GM19395 (cell line): ENCODE measurements around the gene PLPPR1.

Experiments
- ATAC-seq: cut with Tn5 transposase; IDR thresholded peaks from one replicate; pipeline ENCODE4 v1.9.1; 2021; ENCODE audit warnings: mild to moderate bottlenecking, moderate library complexity; ENCODE audit not compliant: unreplicated experiment

Gene PLPPR1

DNA sequence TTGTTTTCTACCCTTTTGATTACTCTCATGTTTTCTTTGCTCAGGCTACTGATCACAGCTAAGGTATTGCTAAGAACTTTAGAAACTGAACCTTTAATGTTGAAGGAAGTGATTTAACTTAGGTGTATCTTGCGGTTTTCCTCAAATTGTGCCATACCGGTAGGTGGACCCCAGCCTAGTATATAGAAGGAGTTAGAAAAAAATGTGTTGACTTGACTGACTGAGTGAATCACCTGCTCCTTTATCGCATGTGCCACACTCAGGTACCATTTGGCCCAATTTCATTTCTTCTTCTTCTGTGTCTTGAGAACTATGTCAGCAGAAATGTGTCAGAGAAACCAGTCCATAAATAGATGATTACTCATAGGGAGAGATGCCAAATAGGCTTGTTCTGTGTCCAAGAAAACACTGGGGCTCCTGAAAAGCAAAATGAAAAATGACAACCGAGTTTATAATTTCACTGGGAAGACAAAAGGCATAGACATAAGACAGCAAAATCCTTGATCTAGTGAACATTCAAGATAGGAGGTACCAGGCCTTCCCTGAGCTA is 19.4 kb downstream of the PLPPR1 start:
- no peak for ATAC-seq

DNA sequence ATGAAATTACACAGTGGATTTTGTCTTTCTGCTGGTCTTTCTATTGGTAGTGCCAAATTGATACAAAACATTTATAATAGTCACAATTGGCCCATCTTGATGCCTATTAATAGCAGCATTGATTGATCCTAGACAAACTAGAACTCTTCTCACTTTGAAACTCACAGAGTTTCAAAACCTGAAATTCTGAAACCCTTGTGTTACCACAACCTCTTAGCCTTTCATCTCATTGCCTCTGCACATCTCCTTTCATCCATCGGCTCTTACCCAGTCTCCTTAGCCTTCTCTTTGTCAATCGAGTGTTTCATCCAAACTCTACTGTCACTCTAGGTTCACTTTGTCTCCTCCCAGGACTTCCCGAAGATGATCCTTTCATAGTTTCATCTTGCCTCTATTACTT is 22.1 kb downstream of the PLPPR1 start:
- ATAC-seq, result no peak

DNA sequence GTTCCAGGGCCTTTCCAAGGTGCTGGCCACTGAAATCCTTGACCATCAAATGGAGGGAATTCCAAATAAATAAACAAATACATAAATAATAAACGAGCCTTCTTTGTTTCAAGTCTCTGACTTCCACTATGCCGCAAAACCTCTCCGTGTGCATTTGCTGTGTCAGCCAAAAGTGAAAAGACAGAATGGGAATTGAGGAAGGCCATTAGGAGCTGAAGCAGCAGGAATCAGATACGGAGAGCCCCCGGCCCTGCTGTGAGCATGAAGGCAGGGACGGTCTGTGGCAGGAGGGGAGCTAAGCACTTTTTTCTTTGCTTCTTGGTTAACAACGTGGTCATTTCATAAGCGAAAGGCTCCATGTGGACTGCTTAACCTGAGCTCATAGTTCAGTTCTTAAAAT is 26.1 kb downstream of the PLPPR1 start:
- no peak for ATAC-seq

DNA sequence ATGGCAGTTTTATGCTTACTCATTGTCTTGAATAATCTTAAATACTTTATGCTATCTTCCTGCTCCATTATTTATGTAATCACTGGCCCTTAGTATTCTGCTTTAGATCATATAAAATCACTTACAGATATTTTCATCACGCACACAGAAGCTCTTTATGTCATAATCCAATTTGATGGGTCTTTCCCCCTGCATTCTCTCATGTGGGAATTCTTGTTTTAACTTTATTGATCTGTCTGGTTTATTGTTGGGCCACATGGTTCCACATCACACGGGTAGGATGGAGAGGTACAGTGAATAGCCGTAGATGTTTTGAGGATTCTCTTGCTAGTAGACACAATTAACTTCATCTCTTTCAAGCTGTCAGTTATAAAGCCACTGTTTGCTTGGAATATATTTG is 27.0 kb downstream of the PLPPR1 start:
- ATAC-seq, result no peak

DNA sequence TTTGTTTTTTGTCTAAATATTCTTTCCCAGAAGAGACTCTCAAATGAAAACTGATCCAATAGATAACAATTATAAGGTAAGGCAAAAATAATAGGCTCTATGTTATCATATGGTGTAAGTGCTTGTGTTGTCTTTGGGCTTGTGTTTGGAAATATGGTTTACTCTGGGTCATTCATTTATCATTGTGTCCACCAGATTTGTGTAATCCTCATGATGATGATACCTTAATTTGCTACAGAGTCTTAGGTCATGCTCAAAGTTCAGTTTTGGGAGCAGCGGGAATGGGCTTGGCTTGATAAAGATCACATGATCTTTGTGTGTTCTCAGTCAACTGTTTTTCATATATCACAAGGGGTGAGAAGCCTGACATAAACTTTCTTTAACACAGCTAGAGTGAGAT is 34.2 kb downstream of the PLPPR1 start:
- no peak for ATAC-seq

DNA sequence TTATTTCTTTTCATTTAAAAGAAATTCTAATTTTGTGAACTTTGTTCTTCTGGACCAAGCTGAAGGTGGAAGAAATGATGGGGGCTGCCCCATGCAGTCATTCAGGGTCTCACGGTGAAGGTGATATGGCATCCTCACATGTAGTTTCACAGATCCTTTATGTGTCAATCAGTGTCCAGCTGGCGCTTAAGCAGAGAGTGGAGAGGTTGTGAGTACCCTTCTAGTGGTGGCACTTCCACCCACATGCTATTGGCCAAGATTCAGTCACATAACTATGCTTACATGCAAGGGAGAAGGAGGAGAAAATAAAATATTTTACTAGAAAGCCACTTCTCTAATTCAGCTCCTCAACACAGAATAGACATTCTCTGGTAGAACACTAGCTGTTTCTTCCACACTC is 34.7 kb downstream of the PLPPR1 start:
- no peak for ATAC-seq

DNA sequence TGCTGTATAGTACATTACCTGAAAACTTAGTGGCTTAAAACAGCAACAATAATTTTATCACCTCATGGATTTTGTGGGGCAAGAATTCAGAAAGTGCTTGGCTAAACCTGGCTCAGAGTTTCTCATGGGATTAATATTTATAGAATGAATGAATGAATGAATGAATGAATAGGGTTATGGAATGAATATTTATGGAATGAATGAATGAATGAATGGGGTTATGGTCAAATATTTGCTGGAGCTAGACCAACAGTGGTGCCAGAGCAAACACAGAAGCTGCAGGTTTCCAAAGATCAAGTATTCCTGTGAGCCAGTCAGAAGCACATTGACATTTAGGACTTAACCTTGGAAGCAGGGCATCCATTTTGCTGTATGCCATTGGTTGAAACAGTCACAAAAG is 35.7 kb downstream of the PLPPR1 start:
- ATAC-seq, result no peak

DNA sequence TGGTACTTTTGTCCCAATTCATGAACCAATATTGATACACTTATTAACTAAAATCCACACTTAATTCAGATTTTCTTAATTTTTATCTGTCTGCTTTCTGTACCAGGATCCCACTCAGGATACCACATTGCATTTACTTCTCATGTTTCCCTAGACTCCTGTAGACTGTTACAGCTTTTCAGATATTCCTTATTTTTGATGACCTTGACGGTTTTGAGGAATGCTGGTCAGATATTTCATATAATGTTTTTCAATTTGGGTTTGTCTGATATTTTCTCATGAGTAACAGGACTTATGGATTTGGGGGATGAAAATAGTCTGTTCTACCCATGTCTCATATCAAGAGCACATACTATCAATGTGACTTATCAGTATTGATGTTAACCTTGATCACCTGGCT is 37.4 kb downstream of the PLPPR1 start:
- ATAC-seq, result no peak

DNA sequence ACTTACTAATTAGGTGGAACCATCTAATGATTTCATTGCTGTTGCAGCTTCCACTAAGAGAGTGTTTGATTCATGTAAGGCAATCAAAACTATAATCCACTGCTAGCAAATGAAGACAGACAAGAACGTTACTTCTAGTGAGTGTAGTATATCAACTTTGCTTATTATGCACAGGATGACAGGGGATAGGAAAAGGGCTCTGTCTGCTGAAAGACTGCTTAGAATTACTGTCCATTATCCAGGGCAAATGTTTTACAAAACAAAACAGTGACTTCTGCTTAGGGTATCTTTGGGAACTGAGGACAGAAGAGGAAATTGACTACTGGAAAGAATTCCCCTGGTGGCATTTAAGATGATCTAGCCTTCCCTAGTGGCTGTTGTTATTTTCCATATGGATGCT is 40.2 kb downstream of the PLPPR1 start:
- no peak for ATAC-seq

DNA sequence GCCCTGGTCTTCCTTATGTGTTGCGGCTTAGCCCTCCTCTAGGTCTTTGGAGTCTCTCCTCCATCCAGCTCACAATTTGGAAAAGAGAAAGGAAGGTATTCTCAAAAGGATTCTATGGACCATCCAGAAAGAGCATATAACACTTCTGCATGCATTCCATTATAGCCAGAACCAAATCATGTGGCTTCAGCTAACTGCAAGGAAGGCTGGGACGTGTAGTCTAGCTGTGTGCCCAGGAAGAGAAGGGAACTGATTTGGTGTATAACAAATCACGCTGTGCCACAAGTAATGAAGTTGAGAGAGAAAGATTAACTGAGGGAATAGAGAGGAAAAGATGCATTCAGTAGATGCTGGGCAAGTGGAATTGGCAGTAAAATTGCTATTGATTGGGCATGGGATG is 43.7 kb downstream of the PLPPR1 start:
- no peak for ATAC-seq

DNA sequence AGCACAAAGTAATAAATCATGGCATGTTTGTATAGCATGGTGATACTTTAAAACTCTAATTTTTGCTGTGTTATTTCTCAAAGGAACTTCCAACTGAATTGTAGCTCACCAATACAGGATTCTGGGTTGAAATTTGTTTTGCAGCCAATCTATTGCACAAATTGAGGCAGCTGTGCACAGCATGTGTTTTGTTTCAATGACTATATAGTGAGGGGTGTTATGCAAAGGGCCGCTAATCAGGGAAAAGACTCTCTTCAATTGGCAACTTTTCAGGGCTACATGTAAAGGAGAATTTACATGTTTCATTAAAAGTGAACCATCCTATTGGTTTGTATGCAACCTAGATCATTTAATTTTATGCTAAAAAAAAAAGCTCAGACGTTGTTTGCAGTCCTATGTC is 44.6 kb downstream of the PLPPR1 start:
- ATAC-seq, result no peak

DNA sequence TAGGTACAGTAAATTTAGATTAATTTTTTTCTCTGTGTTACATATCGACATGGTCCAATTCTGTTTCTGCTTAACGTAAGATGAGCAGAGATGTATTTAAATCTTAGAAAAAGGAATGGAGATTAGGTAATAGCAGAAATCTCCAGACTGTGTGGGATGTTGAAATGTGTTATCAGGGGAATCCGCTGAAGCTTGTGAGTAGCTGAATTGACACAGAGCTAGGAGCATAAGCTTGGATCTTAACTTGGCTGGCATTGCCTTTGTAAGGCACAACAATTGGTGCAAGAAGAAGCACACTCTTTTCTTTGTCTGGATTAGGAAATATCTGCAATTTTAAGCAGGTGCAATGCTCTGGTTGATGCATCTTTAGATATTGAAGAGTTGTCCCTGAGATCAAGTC is 53.1 kb downstream of the PLPPR1 start:
- no peak for ATAC-seq

DNA sequence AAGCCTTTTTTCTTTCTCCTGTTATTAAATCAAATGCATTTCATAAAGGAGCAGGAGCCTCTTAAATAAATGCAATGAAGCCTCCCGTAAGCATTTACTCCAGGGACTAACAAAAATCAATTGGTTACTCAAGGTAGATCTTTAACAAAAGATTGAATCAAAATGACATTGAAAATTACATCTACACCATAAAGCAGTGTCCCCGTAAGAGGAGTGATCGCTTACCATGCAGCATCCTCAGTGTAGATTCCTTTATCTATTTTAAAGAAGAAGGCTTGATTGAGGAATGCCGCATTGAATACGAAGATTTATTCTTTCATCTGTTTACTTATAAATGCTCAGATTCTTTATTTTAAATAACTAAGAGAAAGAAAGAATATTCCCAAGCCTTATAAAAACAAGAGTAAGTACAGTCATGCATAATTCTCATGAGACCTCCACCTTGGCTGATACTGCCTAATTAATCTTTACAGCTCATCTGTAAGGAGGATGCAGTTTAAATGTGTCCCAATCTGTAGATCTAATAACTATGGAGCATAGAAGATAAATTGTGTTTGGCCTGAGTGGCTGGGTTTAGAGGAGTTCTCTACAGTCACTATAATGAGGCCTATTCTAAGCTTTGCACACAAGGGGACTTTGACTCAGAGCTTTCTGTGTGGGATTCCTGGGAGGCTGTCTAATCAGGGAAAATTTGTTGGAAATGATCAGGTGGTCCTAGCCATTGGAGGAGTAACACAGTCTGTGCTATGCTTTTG is 55.1 kb downstream of the PLPPR1 start:
- ATAC-seq, result no peak

DNA sequence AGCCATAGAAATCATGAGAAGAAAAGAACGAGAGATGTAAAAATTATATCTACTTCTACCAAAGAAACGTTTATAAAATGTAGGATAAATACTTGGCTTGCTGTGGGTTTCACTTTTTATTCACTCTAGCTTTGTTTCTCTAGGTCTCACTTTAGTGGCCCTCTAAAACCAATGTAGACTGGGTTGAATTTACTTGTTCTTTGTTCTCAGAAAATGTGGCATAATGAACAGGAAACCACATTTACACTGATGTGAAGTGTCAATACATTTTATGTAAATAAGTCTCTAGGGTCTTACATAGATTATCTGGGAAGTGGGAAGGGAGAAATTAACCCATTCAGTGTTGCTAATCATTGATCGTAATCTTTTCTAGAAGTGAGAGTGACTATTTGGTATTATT is 58.9 kb downstream of the PLPPR1 start:
- no peak for ATAC-seq

DNA sequence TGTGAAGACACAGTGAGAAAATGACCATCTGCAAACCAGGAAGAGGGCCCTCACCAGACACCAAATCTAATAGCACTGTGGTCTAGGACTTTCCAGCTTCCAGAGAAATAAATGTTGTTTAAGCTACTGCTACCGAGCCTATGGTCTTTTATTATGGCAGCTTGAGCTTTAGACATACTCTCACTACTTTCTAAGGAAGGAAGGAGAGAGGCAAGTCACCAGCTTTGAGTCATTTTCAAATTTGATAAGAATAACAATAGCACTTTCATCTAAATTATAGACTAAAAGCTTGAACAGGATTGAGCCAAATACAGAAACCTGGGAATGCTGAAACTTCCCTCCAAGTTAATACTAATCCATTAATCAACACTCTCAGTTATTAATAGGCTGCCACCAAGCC is 64.4 kb downstream of the PLPPR1 start:
- no peak for ATAC-seq

DNA sequence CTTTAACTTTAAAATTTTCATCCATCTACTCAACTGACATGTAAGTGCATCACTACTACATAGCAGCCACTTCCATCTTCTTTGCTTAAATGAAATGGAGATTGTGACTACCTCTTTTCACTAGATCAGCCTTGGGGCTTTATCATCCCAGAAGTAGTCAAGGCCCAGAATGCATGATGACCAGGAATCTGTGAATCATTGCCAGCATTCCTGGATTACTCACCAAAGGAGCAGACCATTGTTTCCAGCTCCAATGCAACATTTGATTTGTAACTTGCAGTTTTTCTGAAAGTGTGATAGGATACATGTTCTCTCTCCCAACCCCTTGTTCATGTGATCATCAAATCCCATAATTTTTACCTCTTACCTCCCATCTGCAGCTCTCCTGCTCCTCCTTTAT is 65.1 kb downstream of the PLPPR1 start:
- no peak for ATAC-seq

DNA sequence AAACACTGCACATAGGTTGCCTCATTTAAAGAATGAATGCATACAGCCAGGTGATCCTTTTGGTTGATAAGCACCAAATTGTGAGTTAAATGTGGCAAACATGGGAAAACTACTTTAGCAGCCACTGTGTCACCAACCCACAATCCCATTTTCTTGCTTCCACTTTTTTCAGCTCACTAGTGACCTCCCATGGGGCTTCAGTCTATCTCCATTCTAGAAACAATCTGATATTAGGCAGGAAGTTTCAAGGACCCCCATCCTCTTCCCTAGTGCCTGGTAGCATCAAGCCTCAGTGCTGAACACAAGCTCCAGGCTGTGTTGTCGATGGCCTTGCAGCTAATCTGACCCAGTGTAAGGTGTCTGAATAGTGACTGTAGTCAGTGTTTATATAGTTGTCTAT is 66.2 kb downstream of the PLPPR1 start:
- ATAC-seq, result no peak

DNA sequence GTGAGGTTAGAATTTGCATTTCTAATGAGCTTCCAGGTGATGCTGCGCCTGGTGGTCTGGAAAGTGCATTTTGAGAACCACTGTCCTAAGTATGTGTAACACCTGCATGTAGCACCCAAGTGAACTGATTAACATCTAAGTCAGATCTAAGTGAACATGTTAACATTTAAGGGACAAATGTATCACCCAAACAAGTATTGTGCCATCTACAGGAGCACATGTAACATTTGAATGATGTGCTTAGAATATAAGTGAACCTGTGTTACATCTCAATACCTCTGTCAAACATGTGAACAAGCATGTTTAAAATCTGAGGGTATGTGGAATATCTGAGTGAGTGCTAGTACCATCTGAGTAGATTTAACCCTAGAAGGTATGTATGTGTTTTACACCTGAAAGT is 68.7 kb downstream of the PLPPR1 start:
- ATAC-seq, result no peak

DNA sequence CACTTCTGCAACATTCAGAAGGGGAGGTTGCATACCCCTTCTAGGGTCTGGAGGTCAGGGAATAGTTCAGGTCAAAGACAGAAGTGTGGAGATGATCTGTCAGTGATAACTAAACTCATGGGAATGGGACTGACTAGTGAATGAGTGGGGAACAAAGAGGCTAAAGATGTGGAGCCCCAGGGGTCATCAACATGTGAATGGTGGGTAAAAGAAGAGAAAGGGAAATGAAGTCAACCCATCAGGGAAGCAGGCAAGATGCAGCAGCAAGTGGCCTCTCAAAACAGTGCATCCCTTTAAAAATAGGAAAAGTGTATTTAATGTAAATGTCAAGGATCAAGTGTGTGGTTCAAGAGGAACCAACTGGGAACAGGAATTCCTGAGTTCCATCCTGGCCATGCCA is 69.9 kb downstream of the PLPPR1 start:
- no peak for ATAC-seq

DNA sequence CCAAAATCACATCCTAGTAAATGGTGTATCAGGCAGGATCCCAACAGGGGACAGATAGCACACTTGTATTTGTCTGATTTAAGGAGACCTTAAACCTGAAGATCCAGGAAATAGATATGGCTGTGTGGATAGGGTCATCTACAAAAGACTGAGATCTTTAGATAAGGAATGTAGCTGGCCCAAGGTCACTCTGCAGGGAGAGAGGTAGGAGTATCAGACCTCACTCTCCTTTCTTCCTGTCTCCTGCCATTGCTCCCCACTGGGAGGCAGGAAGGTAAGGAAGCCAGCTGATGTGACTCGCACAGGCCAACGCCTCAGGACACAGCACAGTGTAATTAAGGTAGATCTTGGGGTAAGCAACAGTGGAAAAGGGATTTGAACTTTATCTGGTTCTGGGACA is 85.8 kb downstream of the PLPPR1 start:
- no peak for ATAC-seq

DNA sequence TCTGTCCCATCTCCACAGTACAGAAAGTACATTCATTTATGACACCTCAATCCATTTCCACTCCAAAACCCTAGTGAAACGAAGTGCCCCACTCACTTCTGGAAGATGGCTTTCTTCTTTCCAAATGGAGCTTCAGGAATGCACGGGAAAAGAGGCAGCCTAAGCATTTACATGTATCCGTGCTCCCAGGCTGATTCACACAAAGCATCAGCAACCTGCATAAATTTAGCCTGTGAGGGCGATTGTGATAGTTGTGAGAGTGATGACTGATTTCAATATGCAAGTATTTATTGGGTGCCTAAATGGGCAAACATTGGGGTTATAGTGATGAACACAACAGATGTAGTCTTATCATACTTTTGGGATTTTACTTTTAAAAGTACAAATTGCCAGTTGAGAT is 86.6 kb downstream of the PLPPR1 start:
- no peak for ATAC-seq

DNA sequence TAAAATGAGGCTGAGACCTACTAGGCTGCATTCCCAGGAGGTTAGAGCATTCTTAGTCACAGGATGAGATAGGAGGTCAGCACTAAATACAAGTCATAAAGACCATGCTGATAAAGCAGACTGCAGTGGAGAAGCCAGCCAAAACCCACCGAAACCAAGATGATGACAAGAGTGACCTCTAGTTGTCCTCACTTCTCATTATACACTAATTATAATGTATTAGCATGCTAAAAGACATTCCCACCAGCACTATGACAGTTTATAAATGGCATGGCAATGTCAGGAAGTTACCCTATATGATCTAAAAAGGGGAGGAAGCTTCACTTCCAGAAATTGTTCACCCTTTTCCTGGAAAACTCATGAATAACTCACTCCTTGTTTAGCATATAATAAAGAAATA is 88.6 kb downstream of the PLPPR1 start:
- ATAC-seq, result no peak

DNA sequence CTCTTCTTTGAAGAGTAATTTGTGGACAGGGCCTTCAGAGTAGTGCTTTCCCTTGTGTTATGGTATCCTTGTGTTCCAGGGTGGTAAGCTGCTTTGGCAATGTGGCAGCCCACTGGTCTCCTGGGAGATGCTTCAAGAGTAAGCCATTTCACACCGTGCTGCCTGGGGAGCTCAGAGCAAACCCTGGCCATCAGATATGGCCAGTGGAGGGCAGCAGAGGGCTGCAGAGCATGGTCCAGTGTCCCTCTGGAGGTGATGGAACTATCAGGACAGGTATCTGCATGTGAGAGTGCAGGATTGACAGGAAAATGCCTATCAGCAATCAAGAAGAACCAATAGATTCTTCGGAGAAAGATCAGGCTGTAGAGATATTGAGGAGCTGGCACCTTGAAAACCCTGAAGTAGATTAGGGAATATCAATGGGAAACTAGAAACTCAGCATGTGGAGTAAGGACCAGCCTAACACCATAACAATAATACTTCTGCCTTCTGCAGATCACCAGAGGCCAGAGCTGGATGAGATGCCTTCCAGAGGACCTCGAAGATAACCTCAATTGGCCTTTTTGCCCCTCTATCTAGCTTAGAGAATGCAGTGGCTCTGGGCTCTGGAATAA is 90.8 kb downstream of the PLPPR1 start:
- ATAC-seq, result peak; percentile 67
